Fibroblast of villous mesenchyme (primary cell): ENCODE results near the gene SUFU. TPM values are rescaled to one million over a fixed set of nuclear protein-coding genes. Genes with fewer than 3 reads are reported as not detected.

Experiments used
- DNase-seq: peaks from one replicate; pipeline ENCODE4 v3.0.0-alpha.2; 2010; ENCODE audit warnings: low read depth
- H3K4me3 ChIP-seq: 2 replicates; pipeline ENCODE4 v1.5.1; 2011; ENCODE audit warnings: low read depth, mild to moderate bottlenecking, low read length
- CTCF ChIP-seq: IDR thresholded peaks from 2 replicates; pipeline ENCODE4 v1.5.1; 2012; ENCODE audit warnings: low read depth, mild to moderate bottlenecking, low read length; ENCODE audit not compliant: insufficient read depth
- total RNA-seq: library from RNA; depleted of rRNA; stranded (reverse); fragments of >200 nt; gene quantifications from 2 replicates; pipeline ENCODE4 v1.2.3, GENCODE V29; 2012

The SUFU gene
- total RNA-seq, 1 donor, result 3.9 TPM

- no peak overlapping the region for H3K4me3 ChIP-seq
- no peak for TF ChIP-seq CTCF
- DNase-seq, result no peak
Observed at GRCh38 chr10:102588875-102589274, 85.1 kb downstream of the SUFU start.

- TF ChIP-seq CTCF, result no peak
- H3K4me3 ChIP-seq, result no peak overlapping the region
- peak; percentile 74 for DNase-seq
Observed at GRCh38 chr10:102593074-102593803, 89.5 kb downstream of the SUFU start.

GRCh38 chr10:102593804-102594079, 90.0 kb downstream of the SUFU start:
- H3K4me3 ChIP-seq, result no peak overlapping the region
- TF ChIP-seq CTCF, result no peak
- no peak for DNase-seq

- no peak for TF ChIP-seq CTCF
- no peak for DNase-seq
- no peak overlapping the region for H3K4me3 ChIP-seq
Observed at GRCh38 chr10:102595293-102595692, 91.5 kb downstream of the SUFU start.

- TF ChIP-seq CTCF, result no peak
- no peak for DNase-seq
- H3K4me3 ChIP-seq, result no peak overlapping the region
Observed at GRCh38 chr10:102595897-102596296, 92.1 kb downstream of the SUFU start.

GRCh38 chr10:102596506-102596971, 92.8 kb downstream of the SUFU start:
- peak; percentile 60 for DNase-seq
- TF ChIP-seq CTCF, result peak; percentile 94
- H3K4me3 ChIP-seq, result no peak overlapping the region
